HepG2 (cell line): ENCODE measurements around the gene ZNF12. TPM values are rescaled to one million over a fixed set of nuclear protein-coding genes. Genes with fewer than 3 reads are reported as not detected.

Experiments
- ATF5 ChIP-seq: sonication (generic); formaldehyde crosslinking; IDR thresholded peaks from 2 replicates; pipeline ENCODE4 v1.4.0; 2020; ENCODE audit warnings: mild to moderate bottlenecking, low read depth, missing genetic modification reagents
- CBFB ChIP-seq: sonication (generic); formaldehyde crosslinking; IDR thresholded peaks from 2 replicates; pipeline ENCODE4 v1.4.0; 2020; ENCODE audit warnings: missing genetic modification reagents
- GZF1 ChIP-seq: sonication (generic); formaldehyde crosslinking; IDR thresholded peaks from 2 replicates; pipeline ENCODE4 v1.5.1; 2020; ENCODE audit warnings: mild to moderate bottlenecking, missing genetic modification reagents
- HNRNPL ChIP-seq: fragments of 200-400 bp; formaldehyde crosslinking; IDR thresholded peaks from 2 replicates; pipeline ENCODE4 v1.6.1; 2017; ENCODE audit warnings: mild to moderate bottlenecking, low read depth, low read length
- MIER2 ChIP-seq: IDR thresholded peaks from 2 replicates; pipeline ENCODE4 v1.6.1; 2016; ENCODE audit warnings: missing biosample characterization, missing genetic modification reagents
- NR0B2 ChIP-seq: sonication (generic); formaldehyde crosslinking; IDR thresholded peaks from 2 replicates; pipeline ENCODE4 v1.4.0; 2020; ENCODE audit warnings: mild to moderate bottlenecking, missing genetic modification reagents
- NR2C2 ChIP-seq: sonication (generic); formaldehyde crosslinking; IDR thresholded peaks from 2 replicates; pipeline ENCODE4 v1.4.0; 2020; ENCODE audit warnings: missing genetic modification reagents, mild to moderate bottlenecking, moderate library complexity, borderline replicate concordance
- SAP130 ChIP-seq: IDR thresholded peaks from 2 replicates; pipeline ENCODE4 v1.6.1; 2016; ENCODE audit warnings: low read depth
- SNAPC5 ChIP-seq: sonication (generic); formaldehyde crosslinking; IDR thresholded peaks from 2 replicates; pipeline ENCODE4 v1.8.1; 2023; ENCODE audit warnings: mild to moderate bottlenecking, missing genetic modification reagents, borderline replicate concordance
- TARDBP ChIP-seq: sonication (generic); formaldehyde crosslinking; IDR thresholded peaks from 2 replicates; pipeline ENCODE4 v1.8.0; 2022; ENCODE audit warnings: mild to moderate bottlenecking, missing genetic modification reagents
- ZBTB20 ChIP-seq: sonication (generic); formaldehyde crosslinking; IDR thresholded peaks from 2 replicates; pipeline ENCODE4 v1.8.1; 2023; ENCODE audit warnings: missing genetic modification reagents, low read depth, mild to moderate bottlenecking, borderline replicate concordance
- ZBTB8A ChIP-seq: sonication (generic); formaldehyde crosslinking; IDR thresholded peaks from 2 replicates; pipeline ENCODE4 v1.4.0; 2020; ENCODE audit warnings: mild to moderate bottlenecking, low read depth, missing genetic modification reagents, borderline replicate concordance
- ZFP90 ChIP-seq: sonication (generic); formaldehyde crosslinking; IDR thresholded peaks from 2 replicates; pipeline ENCODE4 v1.8.0; 2022; ENCODE audit warnings: missing genetic modification reagents, mild to moderate bottlenecking, inconsistent platforms, borderline replicate concordance
- ZNF138 ChIP-seq: sonication (generic); formaldehyde crosslinking; IDR thresholded peaks from 2 replicates; pipeline ENCODE4 v1.5.0; 2020; ENCODE audit warnings: mild to moderate bottlenecking, low read depth, missing genetic modification reagents
- ZNF337 ChIP-seq: sonication (generic); formaldehyde crosslinking; IDR thresholded peaks from 2 replicates; pipeline ENCODE4 v1.5.1; 2020; ENCODE audit warnings: missing genetic modification reagents, low read depth, mild to moderate bottlenecking, borderline replicate concordance
- ZNF343 ChIP-seq: sonication (generic); formaldehyde crosslinking; IDR thresholded peaks from 2 replicates; pipeline ENCODE4 v1.4.0; 2020; ENCODE audit warnings: mild to moderate bottlenecking, missing genetic modification reagents
- ZNF430 ChIP-seq: sonication (generic); formaldehyde crosslinking; IDR thresholded peaks from 2 replicates; pipeline ENCODE4 v1.9.0; 2021; ENCODE audit warnings: mild to moderate bottlenecking, missing genetic modification reagents
- ZNF556 ChIP-seq: sonication (generic); formaldehyde crosslinking; IDR thresholded peaks from 2 replicates; pipeline ENCODE4 v1.4.0; 2020; ENCODE audit warnings: mild to moderate bottlenecking, missing genetic modification reagents, borderline replicate concordance
- ZNF646 ChIP-seq: sonication (generic); formaldehyde crosslinking; IDR thresholded peaks from 2 replicates; pipeline ENCODE4 v1.9.0; 2021; ENCODE audit warnings: mild to moderate bottlenecking, missing genetic modification reagents
- ZNF709 ChIP-seq: sonication (generic); formaldehyde crosslinking; IDR thresholded peaks from 2 replicates; pipeline ENCODE4 v1.5.0; 2020; ENCODE audit warnings: mild to moderate bottlenecking, missing genetic modification reagents
- polyA plus RNA-seq, 8 experiments: library from polyadenylated mRNA; depleted of rRNA in 3 of 8; stranded (reverse) in 7 of 8; unstranded in 1 of 8; fragments of >200 nt; fragmentation: Illumina TruSeq in 4 of 8; extraction: Trizol in 4 of 8; gene quantifications; 2 replicates each; pipeline versions ENCODE4 v1.2.1 to v1.2.3, GENCODE V29; 2011 to 2016; ENCODE audit warnings: low read depth in 4 of 8, missing spikeins in 1 of 8, mixed read lengths in 1 of 8; ENCODE audit not compliant: insufficient read depth in 1 of 8
- total RNA-seq, 5 experiments: library from RNA; depleted of rRNA; stranded (reverse); fragments of >200 nt; fragmentation: Illumina TruSeq; extraction: Trizol; gene quantifications; 2 replicates each; pipeline ENCODE4 v1.2.3, GENCODE V29; 2016; ENCODE audit warnings: low read depth in 1 of 5

The ZNF12 gene
- total and polyA plus RNA-seq, 2 of the 13 experiments (the other 11 are each of a cell fraction or from before 2014, with no cell fraction given) = 21.4 to 22.8 TPM

GRCh38 chr7:6729492-6730342 lies 23.0 kb upstream of the ZNF12 start (continued):
- TF ChIP-seq ZNF646 (no peak), HNRNPL (no peak), ZNF709 (CRISPR knock-in tag) (0 out of 2 replicates have a peak, but pooled peaks have one; percentile 88), NR2C2 (CRISPR knock-in tag) (peak; percentile 91), ZNF556 (CRISPR knock-in tag) (no peak), ZNF138 (peak; percentile 84), ZFP90 (CRISPR knock-in tag) (peak; percentile 28; the same call in 1 of the 2 replicates), CBFB (CRISPR knock-in tag) (peak; percentile 66), GZF1 (no peak), ZNF430 (CRISPR knock-in tag) (peak; percentile 66), ZNF337 (CRISPR knock-in tag) (no peak), ZBTB8A (CRISPR knock-in tag) (no peak), SNAPC5 (CRISPR knock-in tag) (no peak), NR0B2 (CRISPR knock-in tag) (peak; percentile 90), TARDBP (CRISPR knock-in tag) (no peak; the same call in 1 of the 2 replicates), MIER2 (CRISPR knock-in tag) (no peak), ATF5 (CRISPR knock-in tag) (no peak), ZNF343 (no peak), SAP130 (CRISPR knock-in tag) (peak; percentile 95), ZBTB20 (no peak)
